Aorta (tissue), 5 donors: ENCODE results near the gene TBL1X. TPM values are rescaled to one million over a fixed set of nuclear protein-coding genes. Genes with fewer than 3 reads are reported as not detected.
A peak's percentile ranks its signal among the peaks of the same experiment; 100 is the strongest.

Source experiments
- ATAC-seq: fragments of 200-7000 bp; cut with Tn5 transposase; one replicate; pipeline ENCODE4 v1.9.1; 2022; ENCODE audit warnings: moderate library complexity; ENCODE audit not compliant: low FRiP score
- DNase-seq, 2 donors: peaks; one replicate each; pipeline ENCODE4 v3.0.0-alpha.2; 2020
- H3K27ac ChIP-seq, 2 donors: one replicate each; pipeline ENCODE4 v1.5.1; 2013; ENCODE audit warnings: low read length in 2 of 2, mild to moderate bottlenecking in 2 of 2, moderate library complexity in 2 of 2, control low read depth in 1 of 2, inconsistent platforms in 1 of 2, low read depth in 1 of 2
- H3K27me3 ChIP-seq, 2 donors: one replicate each; pipeline ENCODE4 v1.6.1; 2013; ENCODE audit warnings: control low read depth in 1 of 2, low read length in 1 of 2, mild to moderate bottlenecking in 1 of 2, moderate library complexity in 1 of 2; ENCODE audit not compliant: insufficient read depth in 2 of 2, control insufficient read depth in 1 of 2
- H3K36me3 ChIP-seq, 2 donors: one replicate each; pipeline ENCODE4 v1.6.1; 2013; ENCODE audit warnings: control low read depth in 1 of 2, low read length in 1 of 2, mild to moderate bottlenecking in 1 of 2; ENCODE audit not compliant: insufficient read depth in 2 of 2, control insufficient read depth in 1 of 2
- H3K4me1 ChIP-seq, 2 donors: one replicate each; pipeline ENCODE4 v1.6.1; 2013; ENCODE audit warnings: low read length in 2 of 2, control low read depth in 1 of 2, mild to moderate bottlenecking in 1 of 2, moderate library complexity in 1 of 2; ENCODE audit not compliant: insufficient read depth in 2 of 2, control insufficient read depth in 1 of 2
- H3K4me3 ChIP-seq, 2 donors: one replicate each; pipeline ENCODE4 v1.5.1; 2013; ENCODE audit warnings: low read length in 2 of 2, control low read depth in 1 of 2, mild to moderate bottlenecking in 1 of 2
- H3K9me3 ChIP-seq: one replicate; pipeline ENCODE4 v1.6.1; 2013; ENCODE audit warnings: mild to moderate bottlenecking, low read length; ENCODE audit not compliant: control insufficient read depth
- WGBS, 2 donors: extraction: QIAGEN DNeasy Blood & Tissue Kit; methylation state at CpG; one replicate each; pipeline ENCODE4 v1.1.7; 2013; 5-methylcytosine and 5-hydroxymethylcytosine counted together
- intact Hi-C, 2 donors: fragments of 100-400 bp; cut with DNase I; formaldehyde crosslinking; loops; one replicate each; pipeline versions ENCODE4 v1.14.2 to v1.15.0; 2022
- polyA plus RNA-seq, 2 donors: library from polyadenylated mRNA; stranded (reverse); fragments of 200-250 nt; gene quantifications; one replicate each; pipeline ENCODE4 v1.2.3, GENCODE V29; 2013
- total RNA-seq, 2 donors: library from RNA; stranded (reverse); fragmentation: NEBNext Ultra II Directional; extraction: Animal tissue kit (Norgen Biotek cat#: 25700); gene quantifications; one replicate each; pipeline ENCODE4 v1.2.1, GENCODE V29; 2021
- donor health status: healthy with polysubstance abuse.
- donor health status: Bipolar disorder and iron deficiency.
- donor health status: DM: no; HTN: no; CAD: no.
- donor health status: DM: no; HTN: no; CAD: no.
- donor health status: DM: yes; HTN: yes; CAD: no.

The TBL1X gene
- total and polyA plus RNA-seq, 4 donors, result 8.9 to 81.2 (median 27.5) TPM

GRCh38 chrX:9635368-9635767 is 170.5 kb downstream of the TBL1X start:
- no peak overlapping the region for H3K4me3 ChIP-seq
- H3K27ac ChIP-seq, result peak overlapping the region in 1 of 2 donors; percentile 75
- H3K36me3 ChIP-seq, result no peaks in the 10 kb centered on the region
- intact Hi-C loops, result no loop called here
- peaks cover 0 to 2% of the 10 kb centered on the region in 2 donors for H3K4me1 ChIP-seq
- ATAC-seq (peak; percentile 48), DNase-seq (no peak)
- WGBS, 2 donors, result 31 to 46% methylated on average over 4 of the region's 4 CpGs
- no peaks in the 10 kb centered on the region for H3K27me3 ChIP-seq
- H3K9me3 ChIP-seq, result no peaks in the 10 kb centered on the region

GRCh38 chrX:9635803-9636202 is 170.9 kb downstream of the TBL1X start:
- Histone ChIP-seq H3K27ac (no peak overlapping the region), H3K9me3 (no peaks in the 10 kb centered on the region), H3K4me1 (peaks cover 0 to 2% of the 10 kb centered on the region in 2 donors), H3K36me3 (no peaks in the 10 kb centered on the region), H3K4me3 (no peak overlapping the region), H3K27me3 (no peaks in the 10 kb centered on the region)
- ATAC-seq (peak; percentile 57), DNase-seq (no peak)
- WGBS, 2 donors, result 8 to 24% methylated on average over 4 of the region's 4 CpGs
- intact Hi-C loops, result no loop called here

GRCh38 chrX:9638871-9639270 is 174.0 kb downstream of the TBL1X start:
- no peaks in the 10 kb centered on the region for H3K9me3 ChIP-seq
- no peak for DNase-seq
- H3K4me3 ChIP-seq, result no peak overlapping the region
- H3K27ac ChIP-seq, result no peak overlapping the region
- H3K27me3 ChIP-seq, result no peaks in the 10 kb centered on the region
- ATAC-seq, result no peak
- H3K36me3 ChIP-seq, result no peaks in the 10 kb centered on the region
- intact Hi-C loops, result no loop called here
- peaks cover 0 to 2% of the 10 kb centered on the region in 2 donors for H3K4me1 ChIP-seq

GRCh38 chrX:9642270-9642995 is 177.6 kb downstream of the TBL1X start:
- no peaks in the 10 kb centered on the region for H3K9me3 ChIP-seq
- DNase-seq (no peak), ATAC-seq (no peak)
- H3K27ac ChIP-seq, result no peak overlapping the region
- H3K36me3 ChIP-seq, result no peaks in the 10 kb centered on the region
- no peak overlapping the region for H3K4me3 ChIP-seq
- 82 to 83% methylated on average over 14 of the region's 14 CpGs for WGBS, 2 donors
- peaks cover 0 to 2% of the 10 kb centered on the region in 2 donors for H3K4me1 ChIP-seq
- no peaks in the 10 kb centered on the region for H3K27me3 ChIP-seq
- intact Hi-C loops, result no loop called here

- Histone ChIP-seq H3K36me3 (no peaks in the 10 kb centered on the region), H3K27ac (no peak overlapping the region), H3K4me3 (no peak overlapping the region), H3K27me3 (no peaks in the 10 kb centered on the region), H3K9me3 (no peaks in the 10 kb centered on the region), H3K4me1 (peaks cover 2 to 4% of the 10 kb centered on the region in 2 donors)
- WGBS, 2 donors, result 89 to 98% methylated on average over 4 of the region's 4 CpGs
- intact Hi-C loops, result no loop called here
- DNase-seq (no peak), ATAC-seq (no peak)
Measured at GRCh38 chrX:9643807-9644206, 178.9 kb downstream of the TBL1X start.

- no peak overlapping the region for H3K27ac ChIP-seq
- H3K9me3 ChIP-seq, result no peaks in the 10 kb centered on the region
- intact Hi-C loops, result no loop called here
- peaks cover 2 to 4% of the 10 kb centered on the region in 2 donors for H3K4me1 ChIP-seq
- H3K4me3 ChIP-seq, result no peak overlapping the region
- H3K27me3 ChIP-seq, result no peaks in the 10 kb centered on the region
- H3K36me3 ChIP-seq, result no peaks in the 10 kb centered on the region
- DNase-seq, result no peak
- no peak for ATAC-seq
- 60 to 71% methylated on average over 6 of the region's 6 CpGs for WGBS, 2 donors
Measured at GRCh38 chrX:9644335-9644734, 179.5 kb downstream of the TBL1X start.

GRCh38 chrX:9646471-9647224 is 181.8 kb downstream of the TBL1X start:
- no peaks in the 10 kb centered on the region for H3K27me3 ChIP-seq
- H3K4me3 ChIP-seq, result no peak overlapping the region
- ATAC-seq, result no peak
- no peaks in the 10 kb centered on the region for H3K9me3 ChIP-seq
- intact Hi-C loops, result no loop called here
- WGBS, 2 donors, result 51 to 52% methylated on average over 12 of the region's 12 CpGs
- no peak for DNase-seq
- H3K27ac ChIP-seq, result no peak overlapping the region
- H3K4me1 ChIP-seq, result peaks cover 2 to 4% of the 10 kb centered on the region in 2 donors
- no peaks in the 10 kb centered on the region for H3K36me3 ChIP-seq

GRCh38 chrX:9647431-9647830 is 182.6 kb downstream of the TBL1X start:
- no peak overlapping the region for H3K4me3 ChIP-seq
- no peaks in the 10 kb centered on the region for H3K9me3 ChIP-seq
- H3K4me1 ChIP-seq, result peaks cover 2 to 4% of the 10 kb centered on the region in 2 donors
- intact Hi-C loops, result no loop called here
- ATAC-seq (no peak), DNase-seq (no peak)
- no peaks in the 10 kb centered on the region for H3K36me3 ChIP-seq
- H3K27ac ChIP-seq, result no peak overlapping the region
- no peaks in the 10 kb centered on the region for H3K27me3 ChIP-seq
- WGBS, 2 donors, result 21 to 48% methylated on average over 7 of the region's 7 CpGs

- intact Hi-C loops, result no loop called here
- no peak overlapping the region for H3K27ac ChIP-seq
- no peak overlapping the region for H3K4me3 ChIP-seq
- no peak for DNase-seq
- H3K36me3 ChIP-seq, result no peaks in the 10 kb centered on the region
- H3K27me3 ChIP-seq, result no peaks in the 10 kb centered on the region
- H3K9me3 ChIP-seq, result no peaks in the 10 kb centered on the region
- 17 to 40% methylated on average over 3 of the region's 3 CpGs for whole genome bisulfite sequencing, 2 donors
- H3K4me1 ChIP-seq, result peaks cover 2 to 4% of the 10 kb centered on the region in 2 donors
- peak; percentile 59 for ATAC-seq
Measured at GRCh38 chrX:9650091-9650490, 185.2 kb downstream of the TBL1X start.
